Spleen (tissue), 7 donors: ENCODE results near the gene RABEP1.
"Not testable (repeated sequence)": the region's sequence is repeated elsewhere in the genome, so short reads cannot be mapped to it uniquely, and the experiment has no call there.

Experiments used
- CTCF ChIP-seq, 11 experiments: fragments of 200-600 bp in 7 of 11; fragments of 450-650 bp in 4 of 11; sonication (generic) in 4 of 11; IDR thresholded peaks in 8 of 11; conservative IDR thresholded peaks in 3 of 11; 1 replicate in 7 of 11; 2 replicates in 4 of 11; pipeline versions ENCODE4 v1.4.0 to v1.8.0; 2016 to 2021; ENCODE audit warnings: antibody characterized with exemption in 11 of 11, inconsistent platforms in 4 of 11, mild to moderate bottlenecking in 1 of 11
- POLR2A ChIP-seq, 3 donors: fragments of 450-650 bp; IDR thresholded peaks; one replicate each; pipeline ENCODE4 v1.5.1; 2017; ENCODE audit warnings: antibody characterized with exemption in 3 of 3, mild to moderate bottlenecking in 1 of 3
- POLR2AphosphoS5 ChIP-seq, 3 donors: sonication (generic); formaldehyde crosslinking; IDR thresholded peaks; one replicate each; pipeline ENCODE4 v1.5.1; 2017; ENCODE audit warnings: antibody characterized with exemption in 3 of 3
- donor health status: DM: no; HTN: no; CAD: no; lungs with moderate emphysema.
- donor health status: DM: no; HTN: no; CAD: no.
- donor health status: DM: no; HTN: no; CAD: no.

- TF ChIP-seq CTCF (IDR thresholded peaks at IDR 0.05 in 8 of 11, conservative IDR thresholded peaks at IDR 0.05 in 3 of 11); POLR2A (IDR thresholded peaks at IDR 0.05); POLR2AphosphoS5 (IDR thresholded peaks at IDR 0.05): not testable (repeated sequence)
These were observed 48.6 kb upstream of the RABEP1 start for GRCh38 chr17:5233492-5233891.
